GM12878 (cell line): ENCODE results near the gene FBXL3. TPM values are rescaled to one million over a fixed set of nuclear protein-coding genes. Genes with fewer than 3 reads are reported as not detected.

Experiments
- ATF3 ChIP-seq: IDR thresholded peaks from 2 replicates; pipeline ENCODE4 v1.6.1; 2011; ENCODE audit warnings: low read depth, mild to moderate bottlenecking, low read length, moderate library complexity, borderline replicate concordance; ENCODE audit errors: extremely low read depth
- CEBPB ChIP-seq, 2 experiments: fragments of 150-350 bp in 1 of 2; IDR thresholded peaks; 2 replicates each; pipeline ENCODE4 v1.6.1; 2012 to 2014; ENCODE audit warnings: low read depth in 2 of 2, low read length in 2 of 2, borderline replicate concordance in 1 of 2, inconsistent platforms in 1 of 2
- CHD1 ChIP-seq: IDR thresholded peaks from 2 replicates; pipeline ENCODE4 v1.6.1; 2012; ENCODE audit warnings: low read depth, low read length, improper control_type of control experiment
- ELK1 ChIP-seq: IDR thresholded peaks from 2 replicates; pipeline ENCODE4 v1.6.1; 2012; ENCODE audit warnings: low read depth, low read length, improper control_type of control experiment
- ESRRA ChIP-seq: IDR thresholded peaks from 2 replicates; pipeline ENCODE4 v1.6.1; 2012; ENCODE audit warnings: mild to moderate bottlenecking, low read length, improper control_type of control experiment
- KAT2A ChIP-seq: conservative IDR thresholded peaks from 2 replicates; pipeline ENCODE4 v1.6.1; 2011; ENCODE audit warnings: low read depth, low read length; ENCODE audit not compliant: control insufficient read depth
- LARP7 ChIP-seq: fragments of 450-650 bp; IDR thresholded peaks from 2 replicates; pipeline ENCODE4 v1.6.1; 2017; ENCODE audit warnings: mild to moderate bottlenecking
- MEF2A ChIP-seq: IDR thresholded peaks from 2 replicates; pipeline ENCODE4 v1.6.1; 2011; ENCODE audit warnings: low read depth, mild to moderate bottlenecking, low read length, moderate library complexity; ENCODE audit not compliant: insufficient read depth
- MTA2 ChIP-seq: fragments of 450-650 bp; IDR thresholded peaks from 2 replicates; pipeline ENCODE4 v1.6.1; 2016; ENCODE audit warnings: low read depth, mild to moderate bottlenecking, moderate library complexity
- PKNOX1 ChIP-seq: fragments of 450-650 bp; IDR thresholded peaks from 2 replicates; pipeline ENCODE4 v1.6.1; 2016; ENCODE audit warnings: mild to moderate bottlenecking
- PRDM15 ChIP-seq: fragments of 450-650 bp; formaldehyde crosslinking; IDR thresholded peaks from 2 replicates; pipeline ENCODE4 v1.4.0; 2020; ENCODE audit warnings: mild to moderate bottlenecking, moderate library complexity
- RAD51 ChIP-seq: fragments of 450-650 bp; IDR thresholded peaks from 2 replicates; pipeline ENCODE4 v1.6.1; 2016; ENCODE audit warnings: moderate library complexity, mild to moderate bottlenecking, inconsistent platforms
- REST ChIP-seq: IDR thresholded peaks from 2 replicates; pipeline ENCODE4 v1.6.1; 2012; ENCODE audit warnings: mild to moderate bottlenecking, low read depth, low read length
- SMAD1 ChIP-seq: fragments of 450-650 bp; IDR thresholded peaks from 2 replicates; pipeline ENCODE4 v1.6.1; 2018; ENCODE audit warnings: mild to moderate bottlenecking, low read depth; ENCODE audit not compliant: partially characterized antibody
- SMARCA5 ChIP-seq: fragments of 450-650 bp; IDR thresholded peaks from 2 replicates; pipeline ENCODE4 v1.6.1; 2017; ENCODE audit warnings: mild to moderate bottlenecking
- TCF7 ChIP-seq: IDR thresholded peaks from 2 replicates; pipeline ENCODE4 v1.6.1; 2014; ENCODE audit warnings: antibody characterized with exemption, borderline replicate concordance
- ZBED1 ChIP-seq: IDR thresholded peaks from 2 replicates; pipeline ENCODE4 v1.6.1; 2016; ENCODE audit warnings: borderline replicate concordance
- ZNF24 ChIP-seq: fragments of 450-650 bp; IDR thresholded peaks from 2 replicates; pipeline ENCODE4 v1.6.1; 2017; ENCODE audit warnings: antibody characterized with exemption, mild to moderate bottlenecking
- ZNF384 ChIP-seq: IDR thresholded peaks from 2 replicates; pipeline ENCODE4 v1.6.1; 2012; ENCODE audit warnings: low read depth, mild to moderate bottlenecking, low read length, improper control_type of control experiment, borderline replicate concordance
- ZNF622 ChIP-seq: fragments of 450-650 bp; IDR thresholded peaks from 2 replicates; pipeline ENCODE4 v1.6.1; 2017; ENCODE audit warnings: mild to moderate bottlenecking, inconsistent platforms
- polyA plus RNA-seq, 11 experiments: library from polyadenylated mRNA; depleted of rRNA in 4 of 11; unstranded in 6 of 11; stranded (reverse) in 5 of 11; fragments of >200 nt; fragmentation: Nextera tagmentation in 4 of 11; fragmentation: Illumina TruSeq in 1 of 11; extraction: Ambion mirVana in 4 of 11; extraction: Trizol in 1 of 11; gene quantifications; 1 replicate in 1 of 11; 2 replicates in 10 of 11; pipeline versions ENCODE4 v1.2.1 to v1.2.3, GENCODE V29; 2011 to 2016; ENCODE audit warnings: inconsistent platforms in 2 of 11, missing spikeins in 2 of 11, low read depth in 1 of 11
- total RNA-seq, 4 experiments: library from RNA; depleted of rRNA in 3 of 4; stranded (reverse); fragments of >200 nt in 3 of 4; fragmentation: Illumina TruSeq in 1 of 4; extraction: Trizol in 1 of 4; gene quantifications; 2 replicates each; pipeline versions ENCODE4 v1.2.1 to v1.2.3, GENCODE V29; 2013 to 2021

The FBXL3 gene
- total and polyA plus RNA-seq, 10 of the 15 experiments (the other 5 are each of a cell fraction or from before 2014, with no cell fraction given), result 9.0 to 26.4 (median 19.7) TPM

DNA sequence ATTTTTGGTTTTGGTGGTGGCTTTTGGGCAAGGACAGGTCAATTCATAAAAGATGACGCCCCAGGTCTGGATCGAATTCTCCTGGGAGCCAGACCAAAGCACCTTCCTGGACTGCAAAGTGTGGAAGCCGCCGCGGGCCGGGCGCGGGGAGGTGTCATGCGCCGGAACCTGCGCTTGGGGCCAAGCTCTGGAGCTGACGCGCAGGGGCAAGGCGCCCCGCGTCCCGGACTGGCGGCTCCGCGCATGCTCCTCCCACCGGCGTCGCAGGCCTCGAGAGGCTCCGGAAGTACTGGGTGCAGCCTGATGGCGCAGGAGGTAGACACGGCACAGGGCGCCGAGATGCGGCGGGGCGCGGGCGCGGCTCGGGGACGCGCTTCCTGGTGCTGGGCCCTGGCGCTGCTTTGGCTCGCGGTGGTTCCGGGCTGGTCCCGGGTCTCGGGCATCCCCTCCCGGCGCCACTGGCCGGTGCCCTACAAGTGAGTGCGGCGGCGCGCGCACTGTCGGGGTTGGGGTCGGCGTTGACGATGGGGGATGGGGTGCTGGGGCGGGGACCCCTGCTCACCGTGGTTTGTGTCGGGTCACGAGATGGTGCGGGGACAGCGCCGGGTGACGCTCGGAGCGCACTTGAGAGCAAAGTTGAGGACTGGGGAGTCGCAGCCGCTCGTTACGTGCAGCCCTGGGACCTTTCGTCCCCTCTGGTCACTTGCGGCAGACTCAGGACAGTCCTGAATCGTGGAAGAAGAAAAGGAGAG is 35.0 kb downstream of the FBXL3 start, which contains the start of gene CLN5 (continued):
- TF ChIP-seq ZNF24, result no peak
- TF ChIP-seq MTA2, result no peak
- TF ChIP-seq RAD51, result no peak
- peak; percentile 95 for TF ChIP-seq ELK1
- 0 out of 2 replicates have a peak, but pooled peaks have one; percentile 38 for TF ChIP-seq REST
- TF ChIP-seq PKNOX1, result no peak
- no peak for TF ChIP-seq MEF2A
- TF ChIP-seq ZNF384, result no peak
- peak; percentile 66 for TF ChIP-seq SMAD1
- no peak for TF ChIP-seq KAT2A
- TF ChIP-seq ZNF622, result no peak
- TF ChIP-seq PRDM15, result no peak
- 0 out of 2 replicates have a peak, but pooled peaks have one; percentile 32 for TF ChIP-seq ZBED1
- TF ChIP-seq SMARCA5, result peak; percentile 76
- TF ChIP-seq CEBPB (IDR thresholded peaks at IDR 0.05; ENCODE audit: borderline replicate concordance in 1 of 2, low read depth in 2 of 2, low read length in 2 of 2), result no peak
- TF ChIP-seq TCF7, result no peak
- peak; percentile 12; the same call in 1 of the 2 replicates for TF ChIP-seq ATF3
- TF ChIP-seq ESRRA, result peak; percentile 53; the same call in 1 of the 2 replicates
- peak; percentile 28; the same call in 1 of the 2 replicates for TF ChIP-seq LARP7
- no peak; the same call in 1 of the 2 replicates for TF ChIP-seq CHD1
